HG03108 (cell line): ENCODE data around the gene KLF17.
"Not testable (repeated sequence)": the region's sequence is repeated elsewhere in the genome, so short reads cannot be mapped to it uniquely, and the experiment has no call there.

ENCODE experiments used
- ATAC-seq: cut with Tn5 transposase; IDR thresholded peaks from one replicate; pipeline ENCODE4 v1.9.1; 2021; ENCODE audit warnings: moderate library complexity; ENCODE audit not compliant: unreplicated experiment

Gene KLF17

GRCh38 chr1:44108241-44108640, 10.4 kb upstream of the KLF17 start:
- no peak for ATAC-seq

GRCh38 chr1:44108971-44109370, 9.7 kb upstream of the KLF17 start:
- ATAC-seq = no peak

GRCh38 chr1:44110916-44111315, 7.7 kb upstream of the KLF17 start:
- no peak for ATAC-seq

GRCh38 chr1:44111861-44112260, 6.8 kb upstream of the KLF17 start:
- ATAC-seq = no peak

GRCh38 chr1:44112486-44112885, 6.1 kb upstream of the KLF17 start:
- ATAC-seq = no peak

- no peak for ATAC-seq
Measured at GRCh38 chr1:44113095-44113609, 5.5 kb upstream of the KLF17 start.

GRCh38 chr1:44114098-44114497, 4.5 kb upstream of the KLF17 start:
- no peak for ATAC-seq

- ATAC-seq = not testable (repeated sequence)
Measured at GRCh38 chr1:44117272-44117671, 1.3 kb upstream of the KLF17 start.

- ATAC-seq = no peak
Measured at GRCh38 chr1:44119525-44119924, 904 bp downstream of the KLF17 start.

GRCh38 chr1:44120398-44120949, 1.9 kb downstream of the KLF17 start:
- no peak for ATAC-seq

GRCh38 chr1:44129616-44130500, 11.2 kb downstream of the KLF17 start:
- ATAC-seq = no peak

GRCh38 chr1:44131411-44131810, 12.8 kb downstream of the KLF17 start:
- ATAC-seq = no peak

GRCh38 chr1:44134071-44134920, 15.7 kb downstream of the KLF17 start:
- no peak for ATAC-seq

- no peak for ATAC-seq
Measured at GRCh38 chr1:44135886-44136285, 17.3 kb downstream of the KLF17 start.

- no peak for ATAC-seq
Measured at GRCh38 chr1:44138239-44138638, 19.6 kb downstream of the KLF17 start.

GRCh38 chr1:44139565-44139964, 20.9 kb downstream of the KLF17 start:
- ATAC-seq = not testable (repeated sequence)

- no peak for ATAC-seq
Measured at GRCh38 chr1:44141531-44141930, 22.9 kb downstream of the KLF17 start, which contains the start of gene KLF18. TSS of gene KLF18 (minus strand) at chr1:44141631. CDS start at chr1:44141631, 0 bp downstream.

- ATAC-seq = no peak
Measured at GRCh38 chr1:44144962-44145756, 26.5 kb downstream of the KLF17 start.

- no peak for ATAC-seq
Measured at GRCh38 chr1:44146536-44147361, 28.1 kb downstream of the KLF17 start.

GRCh38 chr1:44147582-44147981, 29.0 kb downstream of the KLF17 start:
- no peak for ATAC-seq
